HepG2 (cell line): ENCODE results near the gene TMEM239. TPM values are rescaled to one million over a fixed set of nuclear protein-coding genes. Genes with fewer than 3 reads are reported as not detected.
A peak's percentile ranks its signal among the peaks of the same experiment; 100 is the strongest.

Source experiments
- CC2D1A ChIP-seq: sonication (generic); formaldehyde crosslinking; IDR thresholded peaks from 2 replicates; pipeline ENCODE4 v1.8.1; 2023; ENCODE audit warnings: mild to moderate bottlenecking, missing genetic modification reagents
- KDM2A ChIP-seq: sonication (generic); formaldehyde crosslinking; IDR thresholded peaks from 2 replicates; pipeline ENCODE4 v1.4.0; 2020; ENCODE audit warnings: low read depth, missing genetic modification reagents, borderline replicate concordance
- KDM5B ChIP-seq: sonication (generic); formaldehyde crosslinking; IDR thresholded peaks from 2 replicates; pipeline ENCODE4 v1.4.0; 2020; ENCODE audit warnings: missing genetic modification reagents, mild to moderate bottlenecking, borderline replicate concordance
- NFRKB ChIP-seq: fragments of 450-650 bp; IDR thresholded peaks from 2 replicates; pipeline ENCODE4 v1.6.1; 2017
- NR3C1 ChIP-seq: sonication (generic); formaldehyde crosslinking; IDR thresholded peaks from 2 replicates; pipeline ENCODE4 v1.4.0; 2020; ENCODE audit warnings: missing genetic modification reagents
- RFXANK ChIP-seq: IDR thresholded peaks from 2 replicates; pipeline ENCODE4 v1.6.1; 2016
- SAFB2 ChIP-seq: sonication (generic); formaldehyde crosslinking; IDR thresholded peaks from 2 replicates; pipeline ENCODE4 v1.5.1; 2020; ENCODE audit warnings: missing genetic modification reagents, low read depth, mild to moderate bottlenecking, borderline replicate concordance
- TARDBP ChIP-seq: sonication (generic); formaldehyde crosslinking; IDR thresholded peaks from 2 replicates; pipeline ENCODE4 v1.8.0; 2022; ENCODE audit warnings: mild to moderate bottlenecking, missing genetic modification reagents
- TEF ChIP-seq: sonication (generic); formaldehyde crosslinking; IDR thresholded peaks from 2 replicates; pipeline ENCODE4 v1.5.0; 2020; ENCODE audit warnings: missing genetic modification reagents
- ZKSCAN5 ChIP-seq: sonication (generic); formaldehyde crosslinking; IDR thresholded peaks from 2 replicates; pipeline ENCODE4 v1.5.1; 2020; ENCODE audit warnings: mild to moderate bottlenecking, missing genetic modification reagents
- ZNF263 ChIP-seq: sonication (generic); formaldehyde crosslinking; IDR thresholded peaks from 2 replicates; pipeline ENCODE4 v1.4.0; 2020; ENCODE audit warnings: missing genetic modification reagents
- ZNF280B ChIP-seq: sonication (generic); formaldehyde crosslinking; IDR thresholded peaks from 2 replicates; pipeline ENCODE4 v1.5.0; 2020; ENCODE audit warnings: missing genetic modification reagents, mild to moderate bottlenecking, borderline replicate concordance
- ZNF432 ChIP-seq: sonication (generic); formaldehyde crosslinking; IDR thresholded peaks from 2 replicates; pipeline ENCODE4 v1.5.0; 2020; ENCODE audit warnings: missing genetic modification reagents, mild to moderate bottlenecking, borderline replicate concordance
- ZSCAN5A ChIP-seq: sonication (generic); formaldehyde crosslinking; IDR thresholded peaks from 2 replicates; pipeline ENCODE4 v1.8.0; 2022; ENCODE audit warnings: mild to moderate bottlenecking, missing genetic modification reagents, borderline replicate concordance
- polyA plus RNA-seq, 8 experiments: library from polyadenylated mRNA; depleted of rRNA in 3 of 8; stranded (reverse) in 7 of 8; unstranded in 1 of 8; fragments of >200 nt; fragmentation: Illumina TruSeq in 4 of 8; extraction: Trizol in 4 of 8; gene quantifications; 2 replicates each; pipeline versions ENCODE4 v1.2.1 to v1.2.3, GENCODE V29; 2011 to 2016; ENCODE audit warnings: low read depth in 4 of 8, missing spikeins in 1 of 8, mixed read lengths in 1 of 8; ENCODE audit not compliant: insufficient read depth in 1 of 8
- total RNA-seq, 5 experiments: library from RNA; depleted of rRNA; stranded (reverse); fragments of >200 nt; fragmentation: Illumina TruSeq; extraction: Trizol; gene quantifications; 2 replicates each; pipeline ENCODE4 v1.2.3, GENCODE V29; 2016; ENCODE audit warnings: low read depth in 1 of 5
- TF ChIP-seq, protein P1 (sequence below): sonication (generic); formaldehyde crosslinking; IDR thresholded peaks from 2 replicates; pipeline ENCODE4 v1.4.0; 2020; ENCODE audit warnings: missing genetic modification reagents
- TF ChIP-seq, protein P2 (sequence below): sonication (generic); formaldehyde crosslinking; IDR thresholded peaks from 2 replicates; pipeline ENCODE4 v1.5.0; 2020; ENCODE audit warnings: mild to moderate bottlenecking, missing genetic modification reagents, moderate library complexity
- TF ChIP-seq, protein P3 (sequence below): sonication (generic); formaldehyde crosslinking; IDR thresholded peaks from 2 replicates; pipeline ENCODE4 v1.5.1; 2020; ENCODE audit warnings: missing genetic modification reagents, mild to moderate bottlenecking, borderline replicate concordance

Gene TMEM239
- total and polyA plus RNA-seq, 2 of the 13 experiments (the other 11 are each of a cell fraction or from before 2014, with no cell fraction given) = not detected

- TF ChIP-seq TEF (CRISPR knock-in tag) = no peak
- TF ChIP-seq ZNF263 (CRISPR knock-in tag) = 0 out of 2 replicates have a peak, but pooled peaks have one; percentile 51
- TF ChIP-seq TARDBP (CRISPR knock-in tag) = no peak
- peak; percentile 34; the same call in 1 of the 2 replicates for TF ChIP-seq KDM2A (CRISPR knock-in tag)
- TF ChIP-seq ZNF432 (CRISPR knock-in tag) = no peak
- TF ChIP-seq, protein P1, sequence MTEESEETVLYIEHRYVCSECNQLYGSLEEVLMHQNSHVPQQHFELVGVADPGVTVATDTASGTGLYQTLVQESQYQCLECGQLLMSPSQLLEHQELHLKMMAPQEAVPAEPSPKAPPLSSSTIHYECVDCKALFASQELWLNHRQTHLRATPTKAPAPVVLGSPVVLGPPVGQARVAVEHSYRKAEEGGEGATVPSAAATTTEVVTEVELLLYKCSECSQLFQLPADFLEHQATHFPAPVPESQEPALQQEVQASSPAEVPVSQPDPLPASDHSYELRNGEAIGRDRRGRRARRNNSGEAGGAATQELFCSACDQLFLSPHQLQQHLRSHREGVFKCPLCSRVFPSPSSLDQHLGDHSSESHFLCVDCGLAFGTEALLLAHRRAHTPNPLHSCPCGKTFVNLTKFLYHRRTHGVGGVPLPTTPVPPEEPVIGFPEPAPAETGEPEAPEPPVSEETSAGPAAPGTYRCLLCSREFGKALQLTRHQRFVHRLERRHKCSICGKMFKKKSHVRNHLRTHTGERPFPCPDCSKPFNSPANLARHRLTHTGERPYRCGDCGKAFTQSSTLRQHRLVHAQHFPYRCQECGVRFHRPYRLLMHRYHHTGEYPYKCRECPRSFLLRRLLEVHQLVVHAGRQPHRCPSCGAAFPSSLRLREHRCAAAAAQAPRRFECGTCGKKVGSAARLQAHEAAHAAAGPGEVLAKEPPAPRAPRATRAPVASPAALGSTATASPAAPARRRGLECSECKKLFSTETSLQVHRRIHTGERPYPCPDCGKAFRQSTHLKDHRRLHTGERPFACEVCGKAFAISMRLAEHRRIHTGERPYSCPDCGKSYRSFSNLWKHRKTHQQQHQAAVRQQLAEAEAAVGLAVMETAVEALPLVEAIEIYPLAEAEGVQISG = 0 out of 2 replicates have a peak, but pooled peaks have one; percentile 32
- TF ChIP-seq CC2D1A (CRISPR knock-in tag) = no peak
- TF ChIP-seq NR3C1 (CRISPR knock-in tag) = no peak
- TF ChIP-seq, protein P2, sequence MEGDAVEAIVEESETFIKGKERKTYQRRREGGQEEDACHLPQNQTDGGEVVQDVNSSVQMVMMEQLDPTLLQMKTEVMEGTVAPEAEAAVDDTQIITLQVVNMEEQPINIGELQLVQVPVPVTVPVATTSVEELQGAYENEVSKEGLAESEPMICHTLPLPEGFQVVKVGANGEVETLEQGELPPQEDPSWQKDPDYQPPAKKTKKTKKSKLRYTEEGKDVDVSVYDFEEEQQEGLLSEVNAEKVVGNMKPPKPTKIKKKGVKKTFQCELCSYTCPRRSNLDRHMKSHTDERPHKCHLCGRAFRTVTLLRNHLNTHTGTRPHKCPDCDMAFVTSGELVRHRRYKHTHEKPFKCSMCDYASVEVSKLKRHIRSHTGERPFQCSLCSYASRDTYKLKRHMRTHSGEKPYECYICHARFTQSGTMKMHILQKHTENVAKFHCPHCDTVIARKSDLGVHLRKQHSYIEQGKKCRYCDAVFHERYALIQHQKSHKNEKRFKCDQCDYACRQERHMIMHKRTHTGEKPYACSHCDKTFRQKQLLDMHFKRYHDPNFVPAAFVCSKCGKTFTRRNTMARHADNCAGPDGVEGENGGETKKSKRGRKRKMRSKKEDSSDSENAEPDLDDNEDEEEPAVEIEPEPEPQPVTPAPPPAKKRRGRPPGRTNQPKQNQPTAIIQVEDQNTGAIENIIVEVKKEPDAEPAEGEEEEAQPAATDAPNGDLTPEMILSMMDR (CRISPR knock-in tag) = peak; percentile 73
- no peak for TF ChIP-seq SAFB2 (CRISPR knock-in tag)
- TF ChIP-seq ZKSCAN5 (CRISPR knock-in tag) = no peak
- peak; percentile 60; the same call in 1 of the 2 replicates for TF ChIP-seq ZNF280B
- no peak for TF ChIP-seq NFRKB
- TF ChIP-seq RFXANK (CRISPR knock-in tag) = no peak
- TF ChIP-seq, protein P3, sequence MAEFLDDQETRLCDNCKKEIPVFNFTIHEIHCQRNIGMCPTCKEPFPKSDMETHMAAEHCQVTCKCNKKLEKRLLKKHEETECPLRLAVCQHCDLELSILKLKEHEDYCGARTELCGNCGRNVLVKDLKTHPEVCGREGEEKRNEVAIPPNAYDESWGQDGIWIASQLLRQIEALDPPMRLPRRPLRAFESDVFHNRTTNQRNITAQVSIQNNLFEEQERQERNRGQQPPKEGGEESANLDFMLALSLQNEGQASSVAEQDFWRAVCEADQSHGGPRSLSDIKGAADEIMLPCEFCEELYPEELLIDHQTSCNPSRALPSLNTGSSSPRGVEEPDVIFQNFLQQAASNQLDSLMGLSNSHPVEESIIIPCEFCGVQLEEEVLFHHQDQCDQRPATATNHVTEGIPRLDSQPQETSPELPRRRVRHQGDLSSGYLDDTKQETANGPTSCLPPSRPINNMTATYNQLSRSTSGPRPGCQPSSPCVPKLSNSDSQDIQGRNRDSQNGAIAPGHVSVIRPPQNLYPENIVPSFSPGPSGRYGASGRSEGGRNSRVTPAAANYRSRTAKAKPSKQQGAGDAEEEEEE (CRISPR knock-in tag) = no peak
- TF ChIP-seq KDM5B (CRISPR knock-in tag) = no peak
- no peak for TF ChIP-seq ZSCAN5A
Observed at GRCh38 chr20:2816583-2817340, 598 bp downstream of the TMEM239 start (continued).
